ENCODE data around the gene RTKN2.

Gene RTKN2

GRCh38 chr10:62148155-62148554 is 120.5 kb downstream of the RTKN2 start:
- no peak for DNase-seq
- in situ Hi-C loops (cut with MboI; ENCODE audit: low pct_unique_long_range_greater_than_20kb, low sequenced_read_pairs) = no loop called here

GRCh38 chr10:62147425-62147824 is 121.2 kb downstream of the RTKN2 start:
- in situ Hi-C loops (cut with MboI; ENCODE audit: low pct_unique_long_range_greater_than_20kb, low sequenced_read_pairs) = no loop called here
- DNase-seq = no peak

- in situ Hi-C loops (cut with MboI; ENCODE audit: low pct_unique_long_range_greater_than_20kb, low sequenced_read_pairs) = no loop called here
- no peak for DNase-seq
Observed at GRCh38 chr10:62136931-62137330, 131.7 kb downstream of the RTKN2 start.

GRCh38 chr10:62133618-62134017 is 135.0 kb downstream of the RTKN2 start:
- DNase-seq = no peak
- in situ Hi-C loops (cut with MboI; ENCODE audit: low pct_unique_long_range_greater_than_20kb, low sequenced_read_pairs) = no loop called here

Measured in KBM-7 (cell line).